ENCODE measurements around the gene CHKB. TPM values are rescaled to one million over a fixed set of nuclear protein-coding genes. Genes with fewer than 3 reads are reported as not detected.

CHKB gene, protein sequence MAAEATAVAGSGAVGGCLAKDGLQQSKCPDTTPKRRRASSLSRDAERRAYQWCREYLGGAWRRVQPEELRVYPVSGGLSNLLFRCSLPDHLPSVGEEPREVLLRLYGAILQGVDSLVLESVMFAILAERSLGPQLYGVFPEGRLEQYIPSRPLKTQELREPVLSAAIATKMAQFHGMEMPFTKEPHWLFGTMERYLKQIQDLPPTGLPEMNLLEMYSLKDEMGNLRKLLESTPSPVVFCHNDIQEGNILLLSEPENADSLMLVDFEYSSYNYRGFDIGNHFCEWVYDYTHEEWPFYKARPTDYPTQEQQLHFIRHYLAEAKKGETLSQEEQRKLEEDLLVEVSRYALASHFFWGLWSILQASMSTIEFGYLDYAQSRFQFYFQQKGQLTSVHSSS
- polyA plus RNA-seq (2011; rRNA removed) = 22.5 and 28.2 TPM in 2 replicates
- 7.6 and 11.4 TPM in 2 replicates for polyA minus RNA-seq (2011; rRNA and poly(A)+ RNA removed)

- POLR2A ChIA-PET = interaction anchor here (0.6 to 1.6 kb wide), 4 partner anchors 18 to 75 kb away, joined by 3 to 11 read pairs (median 4); partner anchors contain the start of genes LMF2 and NCAPH2
- TF ChIP-seq, protein P1, sequence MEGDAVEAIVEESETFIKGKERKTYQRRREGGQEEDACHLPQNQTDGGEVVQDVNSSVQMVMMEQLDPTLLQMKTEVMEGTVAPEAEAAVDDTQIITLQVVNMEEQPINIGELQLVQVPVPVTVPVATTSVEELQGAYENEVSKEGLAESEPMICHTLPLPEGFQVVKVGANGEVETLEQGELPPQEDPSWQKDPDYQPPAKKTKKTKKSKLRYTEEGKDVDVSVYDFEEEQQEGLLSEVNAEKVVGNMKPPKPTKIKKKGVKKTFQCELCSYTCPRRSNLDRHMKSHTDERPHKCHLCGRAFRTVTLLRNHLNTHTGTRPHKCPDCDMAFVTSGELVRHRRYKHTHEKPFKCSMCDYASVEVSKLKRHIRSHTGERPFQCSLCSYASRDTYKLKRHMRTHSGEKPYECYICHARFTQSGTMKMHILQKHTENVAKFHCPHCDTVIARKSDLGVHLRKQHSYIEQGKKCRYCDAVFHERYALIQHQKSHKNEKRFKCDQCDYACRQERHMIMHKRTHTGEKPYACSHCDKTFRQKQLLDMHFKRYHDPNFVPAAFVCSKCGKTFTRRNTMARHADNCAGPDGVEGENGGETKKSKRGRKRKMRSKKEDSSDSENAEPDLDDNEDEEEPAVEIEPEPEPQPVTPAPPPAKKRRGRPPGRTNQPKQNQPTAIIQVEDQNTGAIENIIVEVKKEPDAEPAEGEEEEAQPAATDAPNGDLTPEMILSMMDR (IDR thresholded peaks at IDR 0.05; ENCODE audit: low read depth, low read length) = no peak
- Histone ChIP-seq H3K27me3 (ENCODE audit: control insufficient read depth, insufficient read depth, low read length) (peaks cover 8% of the 10 kb centered on the region), H3K27ac (ENCODE audit: low read depth, low read length) (peak within 1 kb of the TSS; percentile 84), H3K4me3 (ENCODE audit: low read depth, low read length) (peak within 1 kb of the TSS; percentile 83), H3K9me3 (ENCODE audit: control insufficient read depth, insufficient read depth, low read length) (no peaks in the 10 kb centered on the region)
- peak; percentile 89 for DNase-seq (ENCODE audit: low read depth, low spot score)
- CTCF ChIA-PET = interaction anchor here (1.2 kb wide), 1 partner anchor 38 kb away, joined by 4 read pairs; no protein-coding TSS in a partner anchor
These were observed at the start of gene CHKB for GRCh38 chr22:50582493-50583293. CHKB (minus strand) TSS chr22:50582849; CDS start chr22:50582781, 68 bp downstream.

DNA sequence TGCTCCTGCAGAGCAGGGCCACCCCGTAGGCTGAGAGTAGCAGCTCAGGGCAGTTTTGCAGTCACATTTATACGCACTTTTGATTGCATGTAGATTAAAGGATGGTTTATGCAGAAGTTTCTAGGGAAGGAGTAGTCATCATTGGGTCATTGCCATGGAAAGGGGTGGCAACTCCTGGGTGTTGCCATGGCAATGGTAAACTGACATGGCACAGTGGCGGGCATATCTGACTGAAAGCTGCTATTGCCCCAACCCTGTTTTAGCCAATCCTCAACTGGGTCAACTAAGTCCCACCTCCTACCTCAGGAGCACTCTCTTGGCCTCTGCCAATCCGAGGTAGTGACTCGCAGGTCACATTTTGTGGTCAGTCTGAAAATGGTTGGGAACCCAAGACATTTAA lies 47.7 kb upstream of the CHKB start:
- DNase-seq (ENCODE audit: low read depth, low spot score) = no peak
- ChIA-PET POLR2A (no interaction called here), CTCF (interaction anchor here (0.9 kb wide), 1 partner anchor 10 kb away, joined by 3 read pairs; no protein-coding TSS in a partner anchor)
- Histone ChIP-seq H3K27ac (ENCODE audit: low read depth, low read length) (no peak overlapping the region), H3K27me3 (ENCODE audit: control insufficient read depth, insufficient read depth, low read length) (peaks cover 3% of the 10 kb centered on the region), H3K4me3 (ENCODE audit: low read depth, low read length) (no peak overlapping the region), H3K9me3 (ENCODE audit: control insufficient read depth, insufficient read depth, low read length) (no peaks in the 10 kb centered on the region; the same call in 1 of the 2 replicates)
- TF ChIP-seq, protein P1 (IDR thresholded peaks at IDR 0.05; ENCODE audit: low read depth, low read length) = no peak

DNA sequence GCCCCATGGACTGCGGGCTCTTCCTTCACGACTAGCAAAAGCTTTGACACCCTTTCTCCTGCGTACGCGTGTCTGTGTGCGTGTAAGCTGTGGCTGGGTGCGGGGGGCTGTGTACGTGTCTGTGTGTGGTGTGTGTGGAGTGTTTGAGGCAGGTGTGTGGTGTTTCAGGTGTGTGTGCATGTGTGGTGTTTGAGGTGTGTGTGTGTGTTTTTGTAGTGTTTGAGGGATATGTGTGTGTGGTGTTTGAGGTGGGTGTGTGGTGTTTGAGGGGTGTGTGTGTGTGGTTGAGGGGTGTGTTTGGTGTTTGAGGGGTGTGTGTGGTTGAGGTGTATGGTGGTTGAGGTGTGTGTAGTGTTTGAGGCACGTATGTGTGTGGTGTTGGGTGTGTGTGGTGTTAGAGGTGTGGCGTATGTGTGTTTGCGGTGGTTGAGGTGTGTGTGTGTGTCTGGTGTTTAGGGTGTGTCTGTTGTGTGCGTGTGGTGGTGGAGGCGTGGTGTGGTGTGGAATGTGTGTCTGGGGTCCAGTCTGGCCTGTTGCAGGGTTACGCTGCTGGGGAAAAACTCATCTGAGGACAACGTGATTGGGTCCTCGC lies 46.0 kb upstream of the CHKB start:
- no peak for DNase-seq (ENCODE audit: low read depth, low spot score)
- Histone ChIP-seq H3K27ac (ENCODE audit: low read depth, low read length) (no peak overlapping the region), H3K4me3 (ENCODE audit: low read depth, low read length) (peak overlapping the region; percentile 84), H3K9me3 (ENCODE audit: control insufficient read depth, insufficient read depth, low read length) (no peaks in the 10 kb centered on the region; the same call in 1 of the 2 replicates), H3K27me3 (ENCODE audit: control insufficient read depth, insufficient read depth, low read length) (peaks cover 2% of the 10 kb centered on the region)
- POLR2A ChIA-PET = no interaction called here
- CTCF ChIA-PET = interaction anchor here (1.0 to 1.7 kb wide), 5 partner anchors 13 to 68 kb away, joined by 3 to 7 read pairs (median 5); partner anchors contain the start of gene SYCE3
- TF ChIP-seq, protein P1 (IDR thresholded peaks at IDR 0.05; ENCODE audit: low read depth, low read length) = no peak

- POLR2A ChIA-PET = interaction anchor here (1.5 kb wide), 1 partner anchor 102 kb away, joined by 11 read pairs; the partner anchor contains the start of gene SCO2
- H3K4me3 ChIP-seq (ENCODE audit: low read depth, low read length) = peak within 1 kb of the TSS; percentile 84
- CTCF ChIA-PET = interaction anchor here (0.6 to 1.7 kb wide), 8 partner anchors 13 to 102 kb away, joined by 3 to 7 read pairs (median 4); partner anchors contain the start of genes SCO2 and SYCE3
- H3K9me3 ChIP-seq (ENCODE audit: control insufficient read depth, insufficient read depth, low read length) = no peaks in the 10 kb centered on the region; the same call in 1 of the 2 replicates
- peaks cover 3% of the 10 kb centered on the region for H3K27me3 ChIP-seq (ENCODE audit: control insufficient read depth, insufficient read depth, low read length)
- DNase-seq (ENCODE audit: low read depth, low spot score) = peak; percentile 43
- peak within 1 kb of the TSS; percentile 31 for H3K27ac ChIP-seq (ENCODE audit: low read depth, low read length)
- TF ChIP-seq, protein P1 (IDR thresholded peaks at IDR 0.05; ENCODE audit: low read depth, low read length) = peak; percentile 38
These were observed 45.2 kb upstream of the CHKB start, which contains the start of gene ARSA for GRCh38 chr22:50627642-50628542. ARSA (minus strand) TSS chr22:50628152; CDS start chr22:50627779, 373 bp downstream.

Data from AG04450 (cell line).